GM12878 (cell line): ENCODE data around the gene SLC7A1. TPM values are rescaled to one million over a fixed set of nuclear protein-coding genes. Genes with fewer than 3 reads are reported as not detected.

ENCODE experiments used
- ATAC-seq: fragments of 200-7000 bp; cut with Tn5 transposase; 3 replicates; pipeline ENCODE4 v1.9.1; 2020; ENCODE audit warnings: mild to moderate bottlenecking, moderate library complexity
- BruUV-seq: library from RNA; stranded (reverse); fragments of 400-500 nt; replicated peaks from 2 replicates; lab custom pipeline; 2021; lab: Mats Ljungman, UMichigan
- CTCF ChIA-PET: fragments of 300-600 bp; sonication (Branson Sonifier 250); formaldehyde crosslinking; extraction: SDS; loops from one replicate; lab custom pipeline; 2021; ENCODE audit warnings: inconsistent platforms; lab: Yijun Ruan, JAX
- POLR2A ChIA-PET: fragments of 350-600 bp; formaldehyde crosslinking; extraction: SDS; loops from one replicate; lab custom pipeline; 2021; ENCODE audit warnings: inconsistent platforms; lab: Charles Lee
- RAD21 ChIA-PET: fragments of 300-600 bp; sonication (Branson Sonifier 250); formaldehyde crosslinking; loops from one replicate; lab custom pipeline; 2023; ENCODE audit warnings: antibody characterized with exemption; ENCODE audit not compliant: unreplicated experiment; lab: Charles Lee
- SMC1A ChIA-PET: fragments of 300-600 bp; sonication (Branson Sonifier 250); formaldehyde crosslinking; loops from one replicate; lab custom pipeline; 2023; ENCODE audit not compliant: unreplicated experiment, uncharacterized antibody; lab: Charles Lee
- DNase-seq: peaks from one replicate; pipeline ENCODE4 v3.0.0-alpha.2; 2011; ENCODE audit warnings: low read depth, low spot score
- FAIRE-seq: peaks from 3 replicates; lab custom pipeline; 2011; peaks lifted over from hg19 to GRCh38; lab: Jason Lieb, UNC
- H2AFZ ChIP-seq: 2 replicates; pipeline ENCODE4 v1.6.0; 2011; ENCODE audit warnings: low read depth, low read length, control low read depth; ENCODE audit not compliant: control insufficient read depth
- H3K27ac ChIP-seq: 2 replicates; pipeline ENCODE4 v1.5.1; 2011; ENCODE audit warnings: control low read depth; ENCODE audit not compliant: control insufficient read depth, insufficient read depth
- H3K27me3 ChIP-seq, 2 experiments: replicated peaks in 1 of 2; 2 replicates each; pipeline versions ENCODE4 v1.6.0 to v1.6.1; 2011; ENCODE audit warnings: low read length in 1 of 2; ENCODE audit not compliant: control insufficient read depth in 2 of 2, insufficient read depth in 2 of 2
- H3K36me3 ChIP-seq, 2 experiments: 2 replicates each; pipeline ENCODE4 v1.5.1; 2011; ENCODE audit warnings: low read length in 1 of 2; ENCODE audit not compliant: control insufficient read depth in 2 of 2, insufficient read depth in 2 of 2
- H3K4me1 ChIP-seq: 2 replicates; pipeline ENCODE4 v1.6.1; 2011; ENCODE audit warnings: mild to moderate bottlenecking, low read length, moderate library complexity, mixed read lengths; ENCODE audit not compliant: control insufficient read depth, insufficient read depth
- H3K4me2 ChIP-seq: 2 replicates; pipeline ENCODE4 v1.6.0; 2011; ENCODE audit warnings: control low read depth; ENCODE audit not compliant: control insufficient read depth, insufficient read depth
- H3K4me3 ChIP-seq: fragments of 200-600 bp; sonication (generic); 2 replicates; pipeline ENCODE4 v1.5.1; 2016
- H3K79me2 ChIP-seq: 2 replicates; pipeline ENCODE4 v1.6.0; 2011; ENCODE audit warnings: low read length; ENCODE audit not compliant: control insufficient read depth, insufficient read depth
- H3K9ac ChIP-seq: 2 replicates; pipeline ENCODE4 v1.8.0; 2011; ENCODE audit warnings: low read length, control low read depth, mixed read lengths; ENCODE audit not compliant: control insufficient read depth, insufficient read depth
- H3K9me3 ChIP-seq: replicated peaks from 3 replicates; pipeline ENCODE4 v1.5.1; 2011; ENCODE audit warnings: mild to moderate bottlenecking, low read length; ENCODE audit not compliant: control insufficient read depth, insufficient read depth
- H4K20me1 ChIP-seq: 2 replicates; pipeline ENCODE4 v1.6.0; 2011; ENCODE audit not compliant: control insufficient read depth, insufficient read depth
- BCL3 ChIP-seq: IDR thresholded peaks from 2 replicates; pipeline ENCODE4 v1.6.1; 2011; ENCODE audit warnings: borderline replicate concordance, low read depth, mild to moderate bottlenecking, moderate library complexity, low read length; ENCODE audit not compliant: insufficient read depth, poor library complexity, severe bottlenecking
- CREM ChIP-seq: IDR thresholded peaks from 2 replicates; pipeline ENCODE4 v1.6.1; 2014; ENCODE audit warnings: antibody characterized with exemption, low read depth
- CTCF ChIP-seq, 3 experiments: IDR thresholded peaks in 2 of 3; conservative IDR thresholded peaks in 1 of 3; 2 replicates each; pipeline ENCODE4 v1.5.1; 2011; ENCODE audit warnings: low read depth in 3 of 3, low read length in 3 of 3, mild to moderate bottlenecking in 3 of 3, control low read depth in 2 of 3, moderate library complexity in 2 of 3, inconsistent platforms in 1 of 3, mixed read lengths in 1 of 3; ENCODE audit not compliant: control insufficient read depth in 2 of 3, insufficient read depth in 1 of 3; ENCODE audit errors: extremely low read depth in 1 of 3
- IRF3 ChIP-seq: fragments of 450-650 bp; IDR thresholded peaks from 2 replicates; pipeline ENCODE4 v1.6.1; 2014; ENCODE audit warnings: mild to moderate bottlenecking
- PBX3 ChIP-seq: IDR thresholded peaks from 2 replicates; pipeline ENCODE4 v1.6.1; 2011; ENCODE audit warnings: mild to moderate bottlenecking, low read depth, low read length, moderate library complexity; ENCODE audit not compliant: insufficient replicate concordance
- RAD51 ChIP-seq: fragments of 450-650 bp; IDR thresholded peaks from 2 replicates; pipeline ENCODE4 v1.6.1; 2016; ENCODE audit warnings: moderate library complexity, mild to moderate bottlenecking, inconsistent platforms
- ZSCAN29 ChIP-seq: fragments of 450-650 bp; IDR thresholded peaks from 2 replicates; pipeline ENCODE4 v1.6.1; 2017; ENCODE audit warnings: mild to moderate bottlenecking, moderate library complexity
- WGBS: methylation state at CpG from one replicate; pipeline ENCODE4 v1.1.6; 2016; ENCODE audit warnings: low lambda C conversion rate; ENCODE audit not compliant: insufficient replicate concordance, insufficient coverage; ENCODE audit errors: missing lambda C conversion rate; 5-methylcytosine and 5-hydroxymethylcytosine counted together
- in situ Hi-C: fragments of 300-500 bp; cut with MboI; formaldehyde crosslinking; loops from 9 replicates; pipeline ENCODE4 v1.14.3; 2018; ENCODE audit warnings: mixed read lengths
- intact Hi-C: fragments of 100-400 bp; cut with micrococcal nuclease; formaldehyde crosslinking; loops from one replicate; pipeline ENCODE4 v1.14.2; 2022; ENCODE audit not compliant: unreplicated experiment
- polyA plus RNA-seq, 11 experiments: library from polyadenylated mRNA; depleted of rRNA in 4 of 11; unstranded in 6 of 11; stranded (reverse) in 5 of 11; fragments of >200 nt; fragmentation: Nextera tagmentation in 4 of 11; fragmentation: Illumina TruSeq in 1 of 11; extraction: Ambion mirVana in 4 of 11; extraction: Trizol in 1 of 11; gene quantifications; 1 replicate in 1 of 11; 2 replicates in 10 of 11; pipeline versions ENCODE4 v1.2.1 to v1.2.3, GENCODE V29; 2011 to 2016; ENCODE audit warnings: inconsistent platforms in 2 of 11, missing spikeins in 2 of 11, low read depth in 1 of 11
- total RNA-seq, 4 experiments: library from RNA; depleted of rRNA in 3 of 4; stranded (reverse); fragments of >200 nt in 3 of 4; fragmentation: Illumina TruSeq in 1 of 4; extraction: Trizol in 1 of 4; gene quantifications; 2 replicates each; pipeline versions ENCODE4 v1.2.1 to v1.2.3, GENCODE V29; 2013 to 2021
- TF ChIP-seq, protein P1 (sequence below): IDR thresholded peaks from 2 replicates; pipeline ENCODE4 v1.6.1; 2012; ENCODE audit warnings: low read depth, low read length, improper control_type of control experiment

The SLC7A1 gene
- total and polyA plus RNA-seq, 10 of the 15 experiments (the other 5 are each of a cell fraction or from before 2014, with no cell fraction given): 6.4 to 91.7 (median 23.4) TPM

- TF ChIP-seq, protein P1, sequence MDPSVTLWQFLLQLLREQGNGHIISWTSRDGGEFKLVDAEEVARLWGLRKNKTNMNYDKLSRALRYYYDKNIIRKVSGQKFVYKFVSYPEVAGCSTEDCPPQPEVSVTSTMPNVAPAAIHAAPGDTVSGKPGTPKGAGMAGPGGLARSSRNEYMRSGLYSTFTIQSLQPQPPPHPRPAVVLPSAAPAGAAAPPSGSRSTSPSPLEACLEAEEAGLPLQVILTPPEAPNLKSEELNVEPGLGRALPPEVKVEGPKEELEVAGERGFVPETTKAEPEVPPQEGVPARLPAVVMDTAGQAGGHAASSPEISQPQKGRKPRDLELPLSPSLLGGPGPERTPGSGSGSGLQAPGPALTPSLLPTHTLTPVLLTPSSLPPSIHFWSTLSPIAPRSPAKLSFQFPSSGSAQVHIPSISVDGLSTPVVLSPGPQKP: no peak
- TF ChIP-seq IRF3: no peak
These were observed 105.6 kb downstream of the SLC7A1 start (continued) for GRCh38 chr13:29489650-29490560.

- ChIA-PET CTCF (no interaction called here), POLR2A (no interaction called here), RAD21 (no interaction called here), SMC1A (no interaction called here)
- intact Hi-C loops (no loop called here), in situ Hi-C loops (no loop called here)
- WGBS: 52% methylated on average over 22 of the region's 22 CpGs
- Histone ChIP-seq H3K27ac (no peak overlapping the region), H3K9ac (no peak overlapping the region), H4K20me1 (no peaks in the 10 kb centered on the region), H3K27me3 (no peaks in the 10 kb centered on the region; a peak in 1 of 4 replicates), H3K36me3 (no peaks in the 10 kb centered on the region), H3K4me3 (no peak overlapping the region), H2AFZ (no peak overlapping the region), H3K4me1 (no peaks in the 10 kb centered on the region), H3K9me3 (no peaks in the 10 kb centered on the region), H3K79me2 (no peaks in the 10 kb centered on the region), H3K4me2 (no peak overlapping the region)
- DNase-seq: no peak
- ATAC-seq: no peak
- BruUV-seq: no TSS peak
- no peak for FAIRE-seq
- no peak for TF ChIP-seq PBX3
- TF ChIP-seq ZSCAN29: no peak
- no peak for TF ChIP-seq BCL3
- no peak for TF ChIP-seq CREM
- TF ChIP-seq CTCF (IDR thresholded peaks at IDR 0.05 in 2 of 3, conservative IDR thresholded peaks at IDR 0.05 in 1 of 3; ENCODE audit: control insufficient read depth in 2 of 3, extremely low read depth in 1 of 3, insufficient read depth in 1 of 3, low read depth in 3 of 3, low read length in 3 of 3): no peak
- TF ChIP-seq RAD51: no peak
These were observed 107.7 kb downstream of the SLC7A1 start for GRCh38 chr13:29487466-29488454.
